Diencephalon (tissue), 1 donor: ENCODE data around the gene TUBA4A. TPM values are rescaled to one million over a fixed set of nuclear protein-coding genes. Genes with fewer than 3 reads are reported as not detected.
A peak's percentile ranks its signal among the peaks of the same experiment; 100 is the strongest.

ENCODE experiments used
- small RNA-seq: library from RNA; depleted of rRNA; stranded (forward); fragments of <200 nt; gene quantifications from one replicate; pipeline ENCODE3, GENCODE V24; 2014
- total RNA-seq: library from RNA; depleted of rRNA; stranded (reverse); fragments of >200 nt; gene quantifications from one replicate; pipeline ENCODE4 v1.2.3, GENCODE V29; 2014

The TUBA4A gene
- 16.4 TPM for total RNA-seq

DNA sequence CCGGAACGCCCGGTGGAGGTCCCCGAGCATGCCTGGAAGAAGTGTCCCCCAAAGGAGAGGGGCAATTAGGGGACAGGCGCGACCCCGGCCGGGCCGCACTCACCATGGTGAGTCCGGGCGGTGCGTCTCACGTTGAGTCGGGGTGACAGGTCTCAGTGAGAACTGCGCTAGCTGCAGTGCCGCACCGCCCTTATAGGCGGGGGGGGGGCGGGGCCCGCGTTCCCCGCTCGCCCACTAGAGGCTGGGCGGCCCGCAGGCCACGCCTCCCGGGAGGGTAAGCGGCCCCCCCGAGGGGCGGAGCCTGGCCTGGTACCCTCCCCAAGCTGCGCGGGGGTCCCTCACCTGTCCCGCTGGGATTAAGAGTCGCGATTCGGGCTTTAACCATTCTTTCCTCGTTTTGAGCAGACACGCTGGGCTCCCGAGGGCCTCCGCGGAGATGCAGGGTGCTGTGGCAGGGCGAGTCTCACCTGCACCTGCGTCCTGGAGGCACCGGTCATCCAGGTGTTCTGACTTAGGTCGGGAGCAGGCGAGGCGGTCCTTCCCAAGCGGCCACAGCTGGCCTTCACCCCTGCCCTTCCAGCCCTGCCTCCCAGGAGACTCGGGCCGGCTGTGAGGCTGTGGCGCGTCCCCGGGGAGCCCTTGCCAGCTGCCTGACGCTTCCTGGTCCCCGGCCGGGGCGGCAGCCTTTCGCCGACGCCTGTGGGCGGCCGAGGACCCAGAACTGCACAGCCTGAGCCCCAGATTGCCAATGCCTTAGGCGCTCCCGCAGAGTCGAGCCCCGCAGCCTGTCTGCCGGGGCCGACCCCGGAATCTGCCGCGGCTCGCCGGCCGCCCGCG lies at the start of gene TUBA4A:
Gene TUBA4A (minus strand): TSS at position 166 of the 837 bp plus-strand sequence. CDS start 60 bp downstream, at position 106.

DNA sequence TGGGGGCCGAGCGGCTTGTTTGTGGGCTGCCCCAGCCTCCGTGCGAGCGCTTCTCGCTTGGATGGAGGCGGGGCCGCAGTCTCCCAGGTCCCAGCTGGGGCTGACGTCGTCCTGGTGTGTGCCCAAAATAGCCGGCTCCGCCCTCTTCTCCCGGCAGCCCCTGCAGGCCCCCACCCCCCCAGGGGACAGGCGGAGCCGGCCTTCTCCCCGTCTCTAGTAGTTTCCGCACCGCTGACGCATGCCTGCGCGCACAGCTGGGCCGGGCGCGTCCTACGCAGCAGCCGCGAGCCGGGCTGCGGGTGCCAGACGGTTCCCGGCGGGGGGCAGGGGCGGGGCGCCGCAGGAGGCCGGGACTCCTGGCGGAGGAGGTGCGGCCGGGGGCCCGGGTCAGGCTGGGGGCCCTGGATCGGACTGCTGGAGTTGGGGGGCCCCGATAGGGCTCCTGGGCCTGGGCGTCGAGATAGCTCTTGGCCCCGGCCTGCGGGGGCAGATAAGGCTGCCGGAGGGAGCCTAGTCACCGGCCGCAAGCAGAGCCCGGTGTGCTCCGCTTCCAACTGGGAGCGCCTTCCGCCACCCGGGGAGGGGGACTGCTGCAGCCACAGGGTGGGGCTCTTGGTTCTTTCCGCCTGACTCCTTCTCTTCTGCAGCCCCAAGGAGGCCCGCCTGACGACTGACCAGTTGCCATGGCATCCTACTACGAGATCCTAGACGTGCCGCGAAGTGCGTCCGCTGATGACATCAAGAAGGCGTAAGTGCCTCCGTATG lies 25.6 kb upstream of the TUBA4A start, which contains the start of gene DNAJB2:
Gene DNAJB2 (plus strand): TSS at position 216 of the 765 bp plus-strand sequence. CDS start 468 bp downstream, at position 684.

DNA sequence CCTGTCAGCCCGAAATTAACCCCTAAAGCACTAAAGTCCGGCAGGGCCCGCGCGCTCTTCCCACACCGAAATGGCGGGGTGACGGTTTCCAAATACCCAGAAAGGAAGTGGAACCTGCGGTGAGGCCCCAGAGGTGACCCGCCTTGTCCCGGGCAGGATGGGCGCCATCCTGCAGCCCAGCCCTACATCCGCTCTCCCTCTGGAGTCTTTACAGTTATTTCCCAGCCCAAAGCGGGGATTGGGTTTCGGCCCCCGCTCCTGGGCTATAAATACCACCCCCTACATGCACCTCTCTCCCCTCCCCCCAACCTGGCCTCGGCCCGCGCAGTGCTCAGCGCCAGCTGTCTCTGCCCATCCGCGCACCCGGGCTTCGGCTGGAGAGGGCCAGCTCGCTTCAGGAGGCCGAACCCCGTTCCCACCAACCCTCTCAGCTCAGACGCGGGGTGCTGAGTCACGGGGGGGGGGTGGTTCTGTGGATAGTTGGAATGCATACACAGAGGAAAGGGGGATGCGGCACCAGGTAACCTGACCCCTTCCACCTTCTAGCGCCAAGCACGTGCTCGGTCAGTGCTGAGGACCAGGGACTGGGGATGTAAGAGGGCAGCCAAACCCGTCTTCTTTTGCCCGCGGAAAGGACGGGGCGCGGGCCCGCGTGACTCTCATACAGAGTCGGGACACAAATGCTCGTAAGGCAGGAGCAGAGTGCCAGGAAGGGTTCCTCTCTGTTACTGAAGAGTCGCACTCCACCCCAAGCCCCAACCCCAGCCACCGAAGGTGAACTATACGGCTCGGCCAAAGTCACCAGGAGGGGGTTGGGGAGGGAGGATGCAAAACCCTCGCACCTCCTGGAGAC lies 592 bp downstream of the TUBA4A start, which contains the start of gene TUBA4B:
Gene TUBA4B (plus strand): TSS at position 344 of the 853 bp plus-strand sequence. CDS start 165 bp downstream, at position 509.

DNA sequence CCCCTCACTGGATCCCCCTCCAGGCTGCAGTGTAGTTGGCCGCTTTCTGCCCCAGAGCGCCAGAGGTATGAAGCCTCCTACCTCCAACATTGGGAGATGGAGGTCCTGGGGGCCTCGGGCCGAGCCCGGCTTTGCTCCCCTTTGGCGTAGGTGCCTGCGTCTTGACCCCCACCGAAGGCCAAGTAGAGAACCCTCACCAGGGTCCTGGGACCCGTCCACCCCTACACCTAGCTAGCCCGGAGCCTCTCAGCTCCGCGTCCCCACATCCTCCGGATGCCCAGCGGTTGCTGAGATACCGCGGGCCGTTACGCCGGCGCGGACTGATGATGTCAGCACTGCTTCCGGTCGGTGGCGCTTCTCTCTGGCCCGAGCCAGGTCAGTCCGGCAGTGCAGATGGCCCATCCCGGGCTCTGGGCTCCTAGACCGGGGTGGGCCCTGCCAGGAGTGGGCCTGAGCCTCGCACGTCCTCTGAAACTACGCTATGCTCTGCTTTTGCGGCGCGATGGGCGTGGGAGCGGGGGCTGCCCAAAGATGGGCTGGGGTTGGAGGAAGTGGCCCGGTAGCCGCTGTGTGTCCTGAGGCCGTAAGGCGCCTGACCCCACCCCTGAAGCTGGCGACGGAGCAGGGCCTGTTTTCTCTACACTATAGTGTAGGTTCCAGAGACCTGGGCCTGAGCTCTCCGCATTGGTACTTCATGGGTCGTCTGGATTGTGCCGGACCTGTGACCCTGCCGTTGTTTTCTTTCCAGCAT lies 8.4 kb downstream of the TUBA4A start, which contains the start of the genes GLB1L and STK16:
Gene GLB1L (minus strand): TSS at position 297 of the 751 bp plus-strand sequence. CDS start 1,871 bp downstream, outside the sequence.
Gene STK16 (plus strand): TSS at position 332 of the 751 bp plus-strand sequence. CDS start 521 bp downstream, outside the sequence.

DNA sequence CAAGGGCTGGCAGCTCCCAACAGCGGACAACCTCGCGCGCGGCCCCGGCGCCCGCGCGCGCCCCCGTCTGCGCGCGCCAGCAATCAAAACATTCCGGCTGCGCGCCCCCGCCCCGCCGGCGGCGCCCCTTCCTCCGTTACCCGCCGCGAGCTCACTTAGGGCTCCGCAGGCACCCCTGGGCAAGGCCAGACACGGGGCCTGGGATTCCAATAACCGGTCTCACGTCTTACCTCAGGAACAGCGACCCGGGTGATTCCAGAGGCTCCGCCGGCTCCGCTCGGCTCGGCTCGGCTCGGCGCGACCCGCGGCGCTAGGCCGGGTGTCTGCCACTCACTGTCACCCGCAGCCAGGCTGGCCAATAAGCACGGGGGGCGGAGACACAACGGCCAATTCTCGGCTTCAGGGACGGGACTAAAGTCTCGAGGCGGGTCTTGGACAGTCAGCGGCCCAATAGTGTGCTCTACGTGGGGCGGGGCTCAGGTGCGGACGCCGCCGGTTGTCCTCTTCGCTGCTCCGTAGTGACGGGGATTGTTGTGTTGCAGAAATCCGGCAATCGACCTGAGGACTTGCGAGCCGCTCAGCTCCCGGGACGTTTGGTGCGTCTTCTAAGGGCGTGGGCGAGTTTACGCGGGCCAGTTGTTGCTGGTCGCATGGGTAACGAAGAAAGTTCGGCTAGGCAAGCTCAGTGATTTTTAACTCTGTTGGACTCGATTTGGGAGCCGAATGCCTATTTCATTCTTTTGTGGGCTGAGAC lies 24.2 kb downstream of the TUBA4A start, which contains the start of the genes ANKZF1 and ATG9A:
Gene ANKZF1 (plus strand): TSS at position 502 of the 754 bp plus-strand sequence. CDS start 452 bp downstream, outside the sequence.
Gene ATG9A (minus strand): TSS at position 332 of the 754 bp plus-strand sequence. CDS start 1,612 bp downstream, outside the sequence.

DNA sequence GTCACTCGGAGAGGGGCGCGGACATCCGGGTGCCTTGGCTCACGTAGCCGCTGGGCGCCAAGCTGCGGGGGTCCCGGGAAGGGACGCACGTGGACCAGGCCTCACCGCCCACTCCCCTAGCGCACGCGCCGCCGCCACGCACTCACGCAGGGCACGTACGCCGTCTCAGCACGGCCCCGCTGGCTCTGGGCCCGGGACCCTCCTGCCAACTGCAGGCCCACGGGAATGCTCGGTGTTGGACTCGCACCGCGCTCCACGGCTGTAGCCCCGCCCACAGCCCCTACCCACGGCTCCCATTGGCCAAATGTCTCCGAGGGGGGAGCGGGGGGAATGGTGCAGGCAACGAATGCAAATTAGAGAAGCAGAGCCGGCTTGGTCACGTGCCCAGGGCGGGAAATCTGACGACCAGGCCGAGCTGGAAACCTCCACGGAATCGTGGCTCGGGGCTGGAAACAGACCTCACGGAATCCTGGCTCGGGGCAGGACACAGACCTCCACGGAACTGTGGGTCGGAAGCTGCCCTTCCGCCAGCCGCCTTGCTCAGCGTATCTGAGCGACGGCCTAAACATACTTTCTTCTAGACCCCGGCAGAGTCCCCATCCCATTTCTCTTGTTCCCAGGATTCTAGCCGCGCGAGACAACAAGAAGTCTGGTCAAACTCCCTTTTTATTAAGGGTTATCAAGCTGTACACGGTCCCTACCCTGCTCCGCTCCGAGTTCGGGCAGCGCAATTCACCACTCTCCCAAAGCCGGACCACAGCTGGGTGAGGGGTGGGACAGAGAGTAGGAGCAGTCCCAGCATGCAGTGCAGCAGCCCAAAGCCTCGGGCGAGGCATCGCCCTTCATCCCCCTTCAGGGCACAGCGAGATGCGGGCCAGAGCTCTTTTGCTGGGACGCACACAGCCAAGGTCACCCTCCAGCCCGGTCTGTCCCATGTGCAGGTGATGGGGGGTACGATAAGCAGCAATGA lies 34.7 kb downstream of the TUBA4A start, which contains the start of gene ABCB6:
Gene ABCB6 (minus strand): TSS at position 227 of the 970 bp plus-strand sequence. CDS start 285 bp downstream, outside the sequence.

DNA sequence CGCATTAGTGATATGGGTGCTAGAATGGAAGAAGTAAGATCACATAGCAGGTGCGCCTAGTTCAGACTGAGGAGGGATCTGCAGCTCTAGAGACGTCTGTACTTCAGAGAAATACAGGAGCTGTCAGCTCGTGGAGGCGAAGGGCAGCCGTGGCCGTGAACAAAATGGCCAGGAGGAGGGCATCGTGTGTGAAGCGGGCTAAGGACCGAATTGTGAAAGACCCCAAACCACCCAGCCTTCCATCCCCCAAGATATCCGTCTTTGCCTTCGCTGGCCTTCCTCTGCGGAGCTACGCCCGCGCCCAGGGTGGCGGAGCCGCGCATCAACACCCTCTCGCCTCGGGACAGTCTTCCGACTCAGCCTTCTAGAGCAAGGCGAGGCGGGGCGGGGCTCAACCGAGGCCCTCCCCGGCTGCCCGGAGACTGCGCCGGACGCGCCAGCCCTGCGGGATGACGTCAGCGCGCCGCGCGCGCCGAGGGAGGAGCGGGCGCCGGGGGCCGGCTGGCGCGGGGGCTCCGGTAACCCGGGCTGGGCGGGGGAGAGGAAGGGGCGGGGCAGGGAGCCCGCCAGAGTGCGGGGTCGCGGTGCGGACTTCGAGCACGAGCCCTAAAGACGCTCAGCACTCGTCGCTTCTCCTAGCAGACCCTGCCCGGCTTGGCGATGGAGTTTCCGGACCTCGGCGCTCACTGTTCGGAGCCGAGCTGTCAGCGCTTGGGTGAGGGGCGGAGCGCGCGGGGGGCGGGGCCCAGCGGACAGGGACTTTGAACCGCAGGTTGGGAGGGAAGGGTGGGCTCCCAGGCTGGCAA lies 47.2 kb downstream of the TUBA4A start, which contains the start of gene ZFAND2B:
Gene ZFAND2B (plus strand): TSS at position 455 of the 806 bp plus-strand sequence. CDS start 206 bp downstream, at position 661.

Small RNAs within 50 kb of the gene (small RNA-seq; reads per million reads assigned to genes)
- gene MIR153-1, result 6.9 reads per million, percentile 92 among the genes with 10 or more reads in this experiment

Other genes with a start within 250 kb of the TUBA4A start
- gene CFAP65, start 212.4 kb downstream of the TUBA4A start, total RNA-seq, result 2.3 TPM
- gene IHH, start 193.0 kb downstream of the TUBA4A start, total RNA-seq, result 0.69 TPM
- gene NHEJ1, start 93.1 kb downstream of the TUBA4A start, total RNA-seq, result 10.1 TPM
- gene SLC23A3, start 83.9 kb downstream of the TUBA4A start, total RNA-seq, result 0.23 TPM
- 27.2 TPM for gene CNPPD1, start 77.0 kb downstream of the TUBA4A start, total RNA-seq
- 85.6 TPM for gene RETREG2, start 75.6 kb downstream of the TUBA4A start, total RNA-seq
- gene ZFAND2B, start 47.1 kb downstream of the TUBA4A start, total RNA-seq, result 12.5 TPM
- gene ABCB6, start 35.0 kb downstream of the TUBA4A start, total RNA-seq, result 30.0 TPM
- 31.8 TPM for gene ATG9A, start 24.3 kb downstream of the TUBA4A start, total RNA-seq
- 29.3 TPM for gene ANKZF1, start 24.1 kb downstream of the TUBA4A start, total RNA-seq
- gene GLB1L, start 8.5 kb downstream of the TUBA4A start, total RNA-seq, result 10.1 TPM
- gene STK16, start 8.4 kb downstream of the TUBA4A start, total RNA-seq, result 15.5 TPM
- 1.2 TPM for gene TUBA4B, start 675 bp downstream of the TUBA4A start, total RNA-seq
- gene DNAJB2, start 25.4 kb upstream of the TUBA4A start, total RNA-seq, result 91.6 TPM
- gene PTPRN, start 55.5 kb upstream of the TUBA4A start, total RNA-seq, result 66.9 TPM
- 1.8 TPM for gene RESP18, start 78.8 kb upstream of the TUBA4A start, total RNA-seq
- 21.0 TPM for gene DNPEP, start 134.0 kb upstream of the TUBA4A start, total RNA-seq
- gene DES, start 164.5 kb upstream of the TUBA4A start, total RNA-seq, result 1.4 TPM
- 18.2 TPM for gene SPEG, start 180.9 kb upstream of the TUBA4A start, total RNA-seq
- gene GMPPA, start 245.0 kb upstream of the TUBA4A start, total RNA-seq, result 13.4 TPM